ENCODE measurements around the gene RHBDF2.

DNA sequence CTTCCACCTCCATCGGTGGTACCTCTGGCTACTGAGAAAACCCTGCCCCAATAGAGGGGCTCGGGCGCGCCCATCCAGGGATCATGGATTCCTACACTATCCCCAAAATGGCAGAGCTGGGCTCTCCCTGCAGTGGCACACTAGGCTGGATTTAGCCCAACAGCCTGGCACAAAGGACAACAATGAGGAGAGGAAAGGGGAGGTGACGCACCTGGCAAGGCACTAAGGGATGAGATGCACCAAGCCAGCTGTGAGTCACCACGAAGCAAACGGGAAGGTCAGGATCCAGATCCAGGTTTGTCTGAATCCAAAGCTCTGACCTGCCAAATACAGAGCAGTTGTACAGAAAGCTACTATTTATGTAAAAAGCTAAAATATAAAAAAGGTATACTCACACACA, 66.4 kb downstream of the RHBDF2 start:
- TF ChIP-seq CTCF (conservative IDR thresholded peaks at IDR 0.05) (no peak), EZH2 (IDR thresholded peaks at IDR 0.05; ENCODE audit: low read depth) (no peak)

Measured in PC-9 (cell line).